Parathyroid adenoma (tissue), 2 donors: ENCODE results near the gene RHCG.

Experiments
- H2AFZ ChIP-seq: fragments of 300-600 bp; sonication (generic); one replicate; pipeline ENCODE4 v1.7.0; 2017; ENCODE audit warnings: antibody characterized with exemption, mild to moderate bottlenecking
- H3K27ac ChIP-seq: fragments of 300-600 bp; sonication (generic); one replicate; pipeline ENCODE4 v1.7.0; 2017
- H3K27me3 ChIP-seq: fragments of 300-600 bp; sonication (generic); one replicate; pipeline ENCODE4 v1.7.0; 2017; ENCODE audit warnings: low read length; ENCODE audit not compliant: control insufficient read depth, insufficient read depth
- H3K36me3 ChIP-seq: fragments of 300-600 bp; sonication (generic); one replicate; pipeline ENCODE4 v1.7.0; 2017; ENCODE audit warnings: low read length; ENCODE audit not compliant: control insufficient read depth, insufficient read depth
- H3K4me1 ChIP-seq: fragments of 300-600 bp; sonication (generic); one replicate; pipeline ENCODE4 v1.7.0; 2017; ENCODE audit warnings: control low read depth
- H3K4me2 ChIP-seq: fragments of 300-600 bp; sonication (generic); one replicate; pipeline ENCODE4 v1.7.0; 2017; ENCODE audit warnings: low read length
- H3K4me3 ChIP-seq: fragments of 300-600 bp; sonication (generic); one replicate; pipeline ENCODE4 v1.7.0; 2017; ENCODE audit warnings: low read depth, low read length
- H3K79me2 ChIP-seq: fragments of 300-600 bp; sonication (generic); one replicate; pipeline ENCODE4 v1.7.0; 2017; ENCODE audit warnings: control low read depth
- H3K9ac ChIP-seq: fragments of 300-600 bp; sonication (generic); one replicate; pipeline ENCODE4 v1.7.0; 2017; ENCODE audit warnings: mild to moderate bottlenecking
- H3K9me3 ChIP-seq: fragments of 300-600 bp; sonication (generic); one replicate; pipeline ENCODE4 v1.7.0; 2017; ENCODE audit warnings: low read length; ENCODE audit not compliant: control insufficient read depth
- TF ChIP-seq, protein P1 (sequence below): fragments of 300-600 bp; sonication (generic); IDR thresholded peaks from one replicate; pipeline ENCODE4 v1.7.0; 2017; ENCODE audit warnings: antibody characterized with exemption, mild to moderate bottlenecking
- donor health status: primary hyperparathyroidism.

RHCG gene

DNA sequence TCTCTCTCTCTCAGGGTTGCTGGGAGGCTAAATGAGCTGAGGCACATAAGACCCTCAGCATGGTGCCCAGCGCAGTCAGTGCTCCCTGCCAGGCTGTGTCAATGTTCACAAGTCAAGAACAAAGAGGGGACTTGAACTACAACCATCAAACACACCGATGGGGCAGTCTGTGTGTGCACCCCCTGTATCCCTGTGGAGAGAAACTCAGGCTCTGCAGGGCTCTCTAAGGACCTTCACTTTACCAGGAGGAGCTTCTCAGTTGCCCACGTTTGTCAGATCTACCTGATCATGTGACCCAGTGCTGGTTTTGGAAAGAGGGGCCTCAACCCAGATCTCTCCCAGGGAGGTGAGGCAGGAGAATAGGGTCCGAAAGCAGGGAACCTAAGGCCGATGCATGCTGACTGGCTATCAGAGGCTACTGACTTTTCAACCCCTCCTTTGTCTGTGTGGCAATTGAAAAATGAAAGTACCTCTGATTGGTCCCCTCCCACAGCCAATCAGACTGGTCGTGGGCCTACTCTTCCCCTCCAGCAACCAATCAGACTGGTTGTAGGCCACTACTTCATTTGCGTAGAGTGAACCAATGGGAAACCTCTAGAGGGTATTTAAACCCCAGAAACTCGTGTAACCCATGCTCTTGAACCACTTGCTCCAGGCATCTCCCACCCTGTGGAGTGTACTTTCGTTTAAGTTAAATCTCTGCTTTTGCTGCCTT is 34.0 kb downstream of the RHCG start:
- TF ChIP-seq, protein P1, sequence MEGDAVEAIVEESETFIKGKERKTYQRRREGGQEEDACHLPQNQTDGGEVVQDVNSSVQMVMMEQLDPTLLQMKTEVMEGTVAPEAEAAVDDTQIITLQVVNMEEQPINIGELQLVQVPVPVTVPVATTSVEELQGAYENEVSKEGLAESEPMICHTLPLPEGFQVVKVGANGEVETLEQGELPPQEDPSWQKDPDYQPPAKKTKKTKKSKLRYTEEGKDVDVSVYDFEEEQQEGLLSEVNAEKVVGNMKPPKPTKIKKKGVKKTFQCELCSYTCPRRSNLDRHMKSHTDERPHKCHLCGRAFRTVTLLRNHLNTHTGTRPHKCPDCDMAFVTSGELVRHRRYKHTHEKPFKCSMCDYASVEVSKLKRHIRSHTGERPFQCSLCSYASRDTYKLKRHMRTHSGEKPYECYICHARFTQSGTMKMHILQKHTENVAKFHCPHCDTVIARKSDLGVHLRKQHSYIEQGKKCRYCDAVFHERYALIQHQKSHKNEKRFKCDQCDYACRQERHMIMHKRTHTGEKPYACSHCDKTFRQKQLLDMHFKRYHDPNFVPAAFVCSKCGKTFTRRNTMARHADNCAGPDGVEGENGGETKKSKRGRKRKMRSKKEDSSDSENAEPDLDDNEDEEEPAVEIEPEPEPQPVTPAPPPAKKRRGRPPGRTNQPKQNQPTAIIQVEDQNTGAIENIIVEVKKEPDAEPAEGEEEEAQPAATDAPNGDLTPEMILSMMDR: no peak
- Histone ChIP-seq H3K27ac (no peak overlapping the region), H3K36me3 (no peaks in the 10 kb centered on the region), H3K9ac (no peak overlapping the region), H3K4me3 (no peak overlapping the region), H3K4me2 (no peak overlapping the region), H3K4me1 (no peaks in the 10 kb centered on the region), H3K79me2 (no peaks in the 10 kb centered on the region), H2AFZ (no peak overlapping the region), H3K9me3 (no peaks in the 10 kb centered on the region), H3K27me3 (no peaks in the 10 kb centered on the region)

DNA sequence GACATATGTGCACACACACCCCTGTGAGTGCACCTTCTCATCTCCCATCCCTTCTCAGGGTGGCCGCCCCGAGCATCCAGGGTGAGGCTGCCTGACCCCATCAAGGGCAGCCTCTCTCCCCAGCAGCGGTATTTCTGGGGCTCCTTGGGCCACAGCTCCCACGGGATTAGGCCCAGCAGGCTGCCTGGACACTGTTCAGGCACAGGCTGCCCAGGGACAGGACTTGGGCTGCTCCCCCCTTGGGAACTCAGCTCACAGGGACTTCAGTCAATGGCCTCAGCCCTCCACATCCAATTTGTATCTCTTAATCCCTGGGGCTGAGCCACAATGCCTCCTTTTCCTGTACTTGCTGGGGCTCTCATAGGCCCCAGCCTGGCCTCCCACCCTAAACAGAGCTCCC is 35.0 kb downstream of the RHCG start:
- no peak overlapping the region for H3K9ac ChIP-seq

DNA sequence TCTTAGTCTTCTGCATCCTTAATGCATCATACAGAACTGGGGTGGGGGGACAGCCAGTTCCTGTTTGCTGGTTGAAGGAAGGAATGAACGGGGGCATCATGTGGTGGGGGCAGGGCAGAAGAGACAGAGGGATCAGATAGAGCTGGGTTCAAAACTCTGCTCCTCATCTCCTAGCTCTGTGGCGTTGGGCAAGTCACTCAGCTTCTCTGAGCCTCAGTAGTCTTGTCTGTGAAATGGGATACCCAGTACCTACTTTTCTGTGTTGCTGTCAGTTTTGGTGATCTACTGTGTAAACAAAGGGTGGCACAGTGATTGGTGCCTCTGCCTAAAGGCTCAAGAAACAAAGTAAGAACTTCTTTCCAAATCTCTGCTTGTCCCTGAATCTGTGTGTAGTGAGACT is 36.3 kb downstream of the RHCG start:
- TF ChIP-seq, protein P1: no peak
- H3K36me3 ChIP-seq: no peaks in the 10 kb centered on the region
- H3K27me3 ChIP-seq: no peaks in the 10 kb centered on the region
- no peak overlapping the region for H3K4me2 ChIP-seq
- H2AFZ ChIP-seq: no peak overlapping the region
- no peak overlapping the region for H3K27ac ChIP-seq
- no peak overlapping the region for H3K9ac ChIP-seq
- no peaks in the 10 kb centered on the region for H3K4me1 ChIP-seq
- H3K9me3 ChIP-seq: no peaks in the 10 kb centered on the region
- no peaks in the 10 kb centered on the region for H3K79me2 ChIP-seq
- H3K4me3 ChIP-seq: no peak overlapping the region

More for the DNA sequence above, 35.0 kb downstream of the RHCG start:
- no peaks in the 10 kb centered on the region for H3K27me3 ChIP-seq
- no peaks in the 10 kb centered on the region for H3K36me3 ChIP-seq
- no peak overlapping the region for H3K4me2 ChIP-seq
- TF ChIP-seq, protein P1: no peak
- H3K4me3 ChIP-seq: no peak overlapping the region
- no peak overlapping the region for H2AFZ ChIP-seq
- H3K9me3 ChIP-seq: no peaks in the 10 kb centered on the region
- no peaks in the 10 kb centered on the region for H3K79me2 ChIP-seq
- no peaks in the 10 kb centered on the region for H3K4me1 ChIP-seq
- no peak overlapping the region for H3K27ac ChIP-seq

DNA sequence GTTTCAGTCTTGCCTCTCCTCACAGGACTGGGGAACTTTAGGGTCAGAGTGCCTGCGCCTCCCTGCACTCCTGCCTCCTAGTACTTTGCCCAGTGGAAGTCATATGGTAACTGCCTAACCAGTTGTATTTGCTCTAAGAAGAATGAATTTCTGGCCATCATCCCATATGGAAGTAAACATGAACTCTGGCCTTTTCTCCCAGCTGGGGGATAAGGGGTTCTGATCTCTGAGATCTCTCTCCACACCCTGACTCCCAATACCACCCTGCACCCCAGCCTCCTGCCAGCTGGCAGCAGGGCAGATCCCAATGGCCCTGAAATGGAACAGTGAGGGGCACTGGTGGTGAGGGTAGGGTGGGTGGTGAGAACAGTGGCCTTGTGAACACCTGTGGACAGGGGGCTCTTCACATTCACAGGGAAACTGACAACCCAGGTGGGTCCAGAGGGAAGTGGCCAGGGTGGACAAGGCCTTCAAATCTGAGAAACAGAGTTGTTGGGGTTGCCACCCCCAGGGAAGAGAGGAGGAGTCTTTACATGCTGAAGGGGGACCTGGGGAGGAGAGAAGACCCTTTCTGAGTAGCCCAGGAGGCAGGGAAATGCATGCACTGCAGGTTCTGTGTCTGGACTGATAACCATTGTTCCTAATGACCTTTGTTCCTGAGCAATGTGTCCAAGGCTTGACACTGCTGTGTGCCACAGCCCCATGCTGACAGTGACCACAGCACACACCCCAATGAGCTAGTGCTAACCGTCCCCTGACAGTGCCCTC is 36.9 kb downstream of the RHCG start:
- no peak overlapping the region for H3K4me2 ChIP-seq
- H3K36me3 ChIP-seq: no peaks in the 10 kb centered on the region
- H3K4me3 ChIP-seq: no peak overlapping the region
- no peaks in the 10 kb centered on the region for H3K27me3 ChIP-seq
- H3K9me3 ChIP-seq: no peaks in the 10 kb centered on the region
- no peaks in the 10 kb centered on the region for H3K4me1 ChIP-seq
- no peaks in the 10 kb centered on the region for H3K79me2 ChIP-seq
- H3K9ac ChIP-seq: no peak overlapping the region
- H3K27ac ChIP-seq: no peak overlapping the region
- H2AFZ ChIP-seq: no peak overlapping the region
- TF ChIP-seq, protein P1: no peak
